Neural cell (in vitro differentiated cells): ENCODE data around the gene TIE1.

Experiments used
- CTCF ChIP-seq: fragments of 450-650 bp; IDR thresholded peaks from 2 replicates; pipeline ENCODE4 v1.5.1; 2014; ENCODE audit warnings: antibody characterized with exemption, mild to moderate bottlenecking, moderate library complexity; ENCODE audit not compliant: poor library complexity, severe bottlenecking
- EZH2 ChIP-seq: fragments of 200-600, 300-800 bp; shearing (Covaris generic), sonication (generic); IDR thresholded peaks from 2 replicates; pipeline ENCODE4 v1.6.1; 2014; ENCODE audit warnings: antibody characterized with exemption, low read length, borderline replicate concordance, mild to moderate bottlenecking; ENCODE audit not compliant: insufficient read depth, poor library complexity, severe bottlenecking
- POLR2AphosphoS5 ChIP-seq: IDR thresholded peaks from 2 replicates; pipeline ENCODE4 v1.6.1; 2012
- RAD21 ChIP-seq: fragments of 450-650 bp; conservative IDR thresholded peaks from 2 replicates; pipeline ENCODE4 v1.6.1; 2014; ENCODE audit warnings: antibody characterized with exemption, mild to moderate bottlenecking, moderate library complexity
- SMC3 ChIP-seq: fragments of 450-650 bp; conservative IDR thresholded peaks from 2 replicates; pipeline ENCODE4 v1.6.1; 2014; ENCODE audit warnings: antibody characterized with exemption, mild to moderate bottlenecking, moderate library complexity; ENCODE audit not compliant: poor library complexity
- TAF1 ChIP-seq: IDR thresholded peaks from 2 replicates; pipeline ENCODE4 v1.6.1; 2012; ENCODE audit warnings: low read depth

DNA sequence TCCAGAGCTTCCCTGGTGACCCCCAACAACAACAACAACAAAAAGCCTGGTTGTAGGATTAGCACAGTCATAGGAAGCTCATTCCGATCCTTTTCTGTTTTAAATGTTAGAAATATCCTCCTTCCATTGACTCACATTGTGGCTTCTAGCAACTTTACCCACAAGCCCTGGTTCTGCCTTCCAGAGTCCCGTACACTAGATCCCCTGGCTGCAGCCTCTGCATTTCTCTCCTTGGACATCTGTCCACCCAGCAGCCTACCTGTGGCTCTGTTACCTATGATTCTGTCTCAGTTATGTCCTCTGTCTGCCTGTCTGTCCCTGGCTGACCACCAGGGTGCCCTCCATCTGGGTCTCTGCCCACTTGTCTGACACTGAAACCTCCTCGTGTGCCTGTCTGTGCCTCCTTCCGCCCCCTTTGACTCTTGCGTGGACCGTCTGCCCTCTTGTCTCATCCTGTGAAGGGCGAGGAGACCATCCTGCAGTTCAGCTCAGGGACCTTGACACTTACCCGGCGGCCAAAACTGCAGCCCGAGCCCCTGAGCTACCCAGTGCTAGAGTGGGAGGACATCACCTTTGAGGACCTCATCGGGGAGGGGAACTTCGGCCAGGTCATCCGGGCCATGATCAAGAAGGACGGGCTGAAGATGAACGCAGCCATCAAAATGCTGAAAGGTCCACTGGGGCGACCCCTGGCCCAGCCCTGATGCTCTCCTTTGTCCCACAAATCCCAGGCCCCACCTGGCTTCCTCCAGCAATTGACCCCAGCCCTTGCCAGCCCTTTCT lies 16.1 kb downstream of the TIE1 start:
- TF ChIP-seq EZH2: no peak
- TF ChIP-seq RAD21: no peak
- TF ChIP-seq POLR2AphosphoS5: no peak
- no peak for TF ChIP-seq CTCF
- no peak for TF ChIP-seq TAF1
- TF ChIP-seq SMC3: no peak
